Breast epithelium (tissue), 3 donors: Measurements from ENCODE around the gene KRTAP5-1.
A peak's percentile ranks its signal among the peaks of the same experiment; 100 is the strongest.

Source experiments
- POLR2A ChIP-seq: fragments of 450-650 bp; IDR thresholded peaks from one replicate; pipeline ENCODE4 v1.6.1; 2016; ENCODE audit warnings: antibody characterized with exemption, mild to moderate bottlenecking, moderate library complexity
- TF ChIP-seq, protein P1 (sequence below), 3 donors: fragments of 450-650 bp; IDR thresholded peaks; one replicate each; pipeline ENCODE4 v1.5.1; 2016 to 2017; ENCODE audit warnings: antibody characterized with exemption in 3 of 3, mild to moderate bottlenecking in 3 of 3, moderate library complexity in 3 of 3

GRCh38 chr11:1559111-1559951 lies 25.8 kb downstream of the KRTAP5-1 start:
- TF ChIP-seq, protein P1, sequence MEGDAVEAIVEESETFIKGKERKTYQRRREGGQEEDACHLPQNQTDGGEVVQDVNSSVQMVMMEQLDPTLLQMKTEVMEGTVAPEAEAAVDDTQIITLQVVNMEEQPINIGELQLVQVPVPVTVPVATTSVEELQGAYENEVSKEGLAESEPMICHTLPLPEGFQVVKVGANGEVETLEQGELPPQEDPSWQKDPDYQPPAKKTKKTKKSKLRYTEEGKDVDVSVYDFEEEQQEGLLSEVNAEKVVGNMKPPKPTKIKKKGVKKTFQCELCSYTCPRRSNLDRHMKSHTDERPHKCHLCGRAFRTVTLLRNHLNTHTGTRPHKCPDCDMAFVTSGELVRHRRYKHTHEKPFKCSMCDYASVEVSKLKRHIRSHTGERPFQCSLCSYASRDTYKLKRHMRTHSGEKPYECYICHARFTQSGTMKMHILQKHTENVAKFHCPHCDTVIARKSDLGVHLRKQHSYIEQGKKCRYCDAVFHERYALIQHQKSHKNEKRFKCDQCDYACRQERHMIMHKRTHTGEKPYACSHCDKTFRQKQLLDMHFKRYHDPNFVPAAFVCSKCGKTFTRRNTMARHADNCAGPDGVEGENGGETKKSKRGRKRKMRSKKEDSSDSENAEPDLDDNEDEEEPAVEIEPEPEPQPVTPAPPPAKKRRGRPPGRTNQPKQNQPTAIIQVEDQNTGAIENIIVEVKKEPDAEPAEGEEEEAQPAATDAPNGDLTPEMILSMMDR (IDR thresholded peaks at IDR 0.05), result peak in 1 of 3 donors; percentile 15
- TF ChIP-seq POLR2A, result no peak
